Stimulated activated CD8-positive, alpha-beta memory T cell treated with anti-CD3 and anti-CD28 coated beads, Interleukin-2, amount 100 ng/mL, for 48 hours (primary cell): ENCODE results near the gene CEP85L.

ENCODE experiments used
- DNase-seq, 2 donors: peaks; one replicate each; pipeline ENCODE4 v3.0.0-alpha.2; 2020; ENCODE audit warnings: low read depth in 2 of 2

CEP85L gene

DNA sequence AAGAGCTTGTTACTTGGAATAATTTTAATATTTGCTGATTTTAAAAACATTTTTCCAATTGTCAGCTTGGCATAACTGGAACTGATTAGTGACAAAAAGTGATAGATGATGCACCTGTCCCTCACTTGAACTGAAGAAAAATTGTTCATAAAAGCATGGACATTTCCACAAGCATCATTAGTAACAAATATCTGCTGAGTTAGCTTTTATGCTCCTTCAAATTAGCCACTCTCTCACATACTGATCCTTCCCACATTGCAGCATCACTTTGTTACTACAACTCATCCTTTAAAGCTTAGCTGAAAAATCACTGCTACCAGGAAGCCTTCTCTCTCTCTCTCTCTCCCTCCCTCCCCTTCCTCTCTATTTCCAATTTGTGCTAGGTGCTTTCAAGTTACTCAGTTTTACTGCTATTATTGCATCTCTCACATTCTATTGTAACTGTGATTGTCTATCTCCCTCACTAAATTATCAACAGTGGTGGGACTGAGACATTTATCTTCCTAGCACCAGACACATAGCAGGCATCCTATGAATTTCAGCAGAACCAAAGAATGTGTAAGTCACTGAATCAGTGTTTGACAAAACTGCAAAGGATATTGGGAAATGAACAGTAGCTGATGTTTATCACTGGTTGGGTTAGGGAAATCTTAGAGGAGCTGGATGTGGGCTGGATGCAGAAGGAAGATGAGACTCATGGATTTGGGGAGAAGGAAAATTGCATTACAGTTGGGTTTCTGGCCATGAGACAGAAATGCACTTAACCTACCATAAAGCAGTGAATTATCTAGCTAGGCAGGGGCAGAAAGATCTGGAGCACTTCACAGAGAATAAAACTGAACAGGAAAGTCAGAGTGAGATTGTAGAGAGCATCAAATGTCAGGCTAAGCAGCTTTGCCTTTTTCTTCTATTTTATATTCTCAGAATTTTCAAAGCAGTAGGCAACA lies 231.7 kb downstream of the CEP85L start:
- no peak for DNase-seq
